HG02610 (cell line): Measurements from ENCODE around the gene LSM12.

Experiments used
- ATAC-seq: cut with Tn5 transposase; IDR thresholded peaks from one replicate; pipeline ENCODE4 v1.9.1; 2021; ENCODE audit warnings: mild to moderate bottlenecking, moderate library complexity; ENCODE audit not compliant: unreplicated experiment

Gene LSM12

DNA sequence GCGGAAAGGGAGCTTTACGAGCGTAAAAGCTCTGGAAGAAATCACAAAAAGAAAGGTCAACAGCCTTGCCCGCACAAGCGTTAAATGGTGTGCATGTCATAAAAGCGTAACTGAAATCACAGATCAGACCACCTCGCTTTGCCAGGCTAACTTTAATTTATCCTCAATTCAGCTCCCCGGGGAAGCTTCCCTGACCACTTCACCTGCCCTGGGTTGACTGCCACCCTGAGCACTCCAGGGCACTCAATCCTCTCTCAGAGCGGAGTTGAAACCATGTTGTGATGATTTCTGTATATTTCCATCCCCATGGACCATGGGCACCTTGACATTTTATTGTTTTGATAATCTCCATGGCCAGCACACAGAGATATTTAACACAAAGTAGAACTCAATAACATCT, 78.2 kb downstream of the LSM12 start:
- no peak for ATAC-seq

DNA sequence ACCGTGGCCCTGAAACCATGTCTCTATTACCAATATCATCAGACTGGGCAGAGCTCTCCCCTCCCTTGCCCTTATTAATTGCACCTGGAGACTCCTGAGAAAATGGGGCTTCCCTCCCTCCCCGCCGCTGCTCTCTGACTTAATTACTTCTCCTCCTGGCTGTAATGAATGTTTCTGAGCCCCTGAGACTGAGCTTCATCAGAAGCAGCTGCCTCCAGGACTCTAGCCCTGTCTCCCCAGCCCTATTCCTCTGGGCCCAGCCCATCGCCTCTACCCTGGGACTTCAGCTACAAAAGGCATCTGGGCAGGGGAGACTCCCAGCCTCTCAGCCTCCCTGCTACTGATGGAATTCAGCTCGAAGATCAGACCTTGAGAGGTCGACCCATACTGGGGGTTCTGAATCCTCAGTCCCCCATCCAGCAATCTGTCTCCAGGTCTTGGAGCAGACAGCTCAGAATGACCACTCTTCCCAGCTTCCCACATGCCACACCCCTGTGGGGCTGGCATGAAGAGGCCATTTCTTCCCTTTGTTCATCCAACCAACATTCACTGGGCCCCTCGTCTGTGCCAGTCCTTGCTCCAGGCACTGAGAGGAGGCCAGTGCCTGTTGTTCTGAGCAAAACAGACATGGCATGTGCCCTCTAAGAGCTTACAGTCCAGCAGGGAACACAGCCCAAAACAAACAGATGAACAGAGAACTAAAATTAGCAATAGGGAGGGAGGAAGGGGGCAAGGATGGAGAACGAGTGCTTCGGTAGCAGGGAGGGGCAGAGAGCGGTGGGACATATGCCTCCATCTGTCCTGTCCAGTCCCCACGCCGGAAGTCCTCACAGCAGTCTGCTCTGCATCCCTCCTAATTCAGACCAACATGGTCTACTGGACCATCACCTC, 79.1 kb downstream of the LSM12 start:
- ATAC-seq, result no peak

DNA sequence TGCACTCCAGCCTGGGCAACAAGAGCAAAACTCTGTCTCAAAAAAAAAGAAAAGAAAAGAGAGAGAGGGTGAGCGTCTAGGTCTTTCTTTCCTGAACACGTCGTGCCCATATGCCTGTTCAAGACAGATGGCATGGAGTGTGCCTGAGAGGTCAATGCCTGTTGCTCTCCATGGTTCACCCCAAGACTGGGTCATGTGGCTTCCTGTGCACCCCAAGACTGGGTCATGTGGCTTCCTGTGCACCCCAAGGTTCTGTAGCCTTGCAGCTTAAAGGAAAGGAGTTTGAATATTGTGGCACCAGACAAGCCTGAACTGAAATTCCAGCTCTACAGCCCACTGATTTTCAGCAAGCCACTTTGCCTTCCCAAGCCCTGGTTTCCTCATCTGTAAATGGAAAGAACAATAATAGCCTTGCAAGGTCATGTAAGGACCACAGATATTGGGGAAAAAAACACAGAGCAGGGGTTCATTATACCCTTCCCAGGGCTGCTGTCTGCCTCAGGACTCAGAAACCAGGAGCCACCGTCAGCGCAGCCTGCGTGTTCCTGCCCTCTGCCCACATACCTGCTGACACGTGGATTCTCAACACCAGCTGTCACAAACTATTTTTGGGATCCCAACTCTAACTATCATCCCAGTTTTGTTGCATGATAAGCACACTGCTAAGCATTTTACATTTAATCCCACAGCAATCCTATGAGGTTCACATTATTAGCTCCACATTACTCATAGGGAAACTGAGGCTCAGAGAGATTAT, 80.1 kb downstream of the LSM12 start:
- no peak for ATAC-seq

DNA sequence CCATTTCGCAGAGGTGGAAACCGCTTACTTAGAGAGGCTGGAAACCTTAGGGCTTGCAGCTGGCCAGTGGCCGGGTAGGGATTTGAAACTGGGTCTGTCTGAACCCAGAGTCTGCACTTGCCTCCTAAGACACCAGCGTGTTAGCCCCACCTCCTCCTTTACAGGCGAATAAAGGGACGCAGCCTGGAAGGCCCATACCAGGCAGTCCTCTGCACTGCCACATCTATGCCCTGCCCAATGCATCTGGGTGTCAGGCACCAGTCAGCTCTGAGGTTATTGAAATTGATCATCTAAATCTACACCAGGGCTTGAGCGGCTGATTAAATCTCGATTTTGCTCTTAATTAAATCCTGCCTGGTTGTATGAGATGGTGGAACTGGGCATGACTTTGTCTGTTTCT, 82.0 kb downstream of the LSM12 start:
- ATAC-seq, result no peak
